GM18498 (cell line): ENCODE results near the gene NSG1.

Experiments used
- ATAC-seq: cut with Tn5 transposase; IDR thresholded peaks from one replicate; pipeline ENCODE4 v1.9.1; 2021; ENCODE audit warnings: mild to moderate bottlenecking, moderate library complexity; ENCODE audit not compliant: unreplicated experiment

Gene NSG1

GRCh38 chr4:4395371-4395770 is 8.5 kb downstream of the NSG1 start:
- ATAC-seq = no peak

- peak; percentile 73 for ATAC-seq
These were observed 9.1 kb downstream of the NSG1 start for GRCh38 chr4:4395849-4396627.

- ATAC-seq = no peak
These were observed 9.9 kb downstream of the NSG1 start for GRCh38 chr4:4396628-4397440.

GRCh38 chr4:4397441-4397819 is 10.5 kb downstream of the NSG1 start:
- no peak for ATAC-seq

GRCh38 chr4:4398430-4398829 is 11.5 kb downstream of the NSG1 start:
- ATAC-seq = no peak

- ATAC-seq = no peak
These were observed 14.1 kb downstream of the NSG1 start for GRCh38 chr4:4401036-4401435.

- ATAC-seq = no peak
These were observed 16.1 kb downstream of the NSG1 start for GRCh38 chr4:4402966-4403365.

- ATAC-seq = no peak
These were observed 18.6 kb downstream of the NSG1 start for GRCh38 chr4:4405358-4405962.

- ATAC-seq = no peak
These were observed 19.8 kb downstream of the NSG1 start for GRCh38 chr4:4406455-4407298.

- ATAC-seq = no peak
These were observed 20.6 kb downstream of the NSG1 start for GRCh38 chr4:4407299-4408131.

- no peak for ATAC-seq
These were observed 21.2 kb downstream of the NSG1 start for GRCh38 chr4:4408132-4408523.

GRCh38 chr4:4408576-4409335 is 21.9 kb downstream of the NSG1 start:
- no peak for ATAC-seq

- no peak for ATAC-seq
These were observed 22.7 kb downstream of the NSG1 start for GRCh38 chr4:4409416-4410115.

GRCh38 chr4:4410271-4410670 is 23.4 kb downstream of the NSG1 start:
- no peak for ATAC-seq

GRCh38 chr4:4411906-4412305 is 25.0 kb downstream of the NSG1 start:
- no peak for ATAC-seq

GRCh38 chr4:4412641-4413372 is 25.9 kb downstream of the NSG1 start:
- no peak for ATAC-seq

- ATAC-seq = no peak
These were observed 26.4 kb downstream of the NSG1 start for GRCh38 chr4:4413373-4413725.

GRCh38 chr4:4413806-4414205 is 26.9 kb downstream of the NSG1 start:
- no peak for ATAC-seq
